WTC11 (cell line): ENCODE data around the gene PRRX1.

Experiments used
- NR1H2 ChIP-seq: sonication (generic); formaldehyde crosslinking; IDR thresholded peaks from 2 replicates; pipeline ENCODE4 v1.9.0; 2021; ENCODE audit warnings: mild to moderate bottlenecking, moderate library complexity, missing genetic modification reagents
- NR3C1 ChIP-seq: sonication (generic); formaldehyde crosslinking; conservative IDR thresholded peaks from 2 replicates; pipeline ENCODE4 v1.8.1; 2023; ENCODE audit warnings: low read depth, mild to moderate bottlenecking, missing genetic modification reagents
- SMAD3 ChIP-seq: sonication (generic); formaldehyde crosslinking; IDR thresholded peaks from 2 replicates; pipeline ENCODE4 v1.8.0; 2022; ENCODE audit warnings: missing genetic modification reagents, mild to moderate bottlenecking, borderline replicate concordance
- TEAD4 ChIP-seq: sonication (generic); formaldehyde crosslinking; IDR thresholded peaks from 2 replicates; pipeline ENCODE4 v1.8.0; 2022; ENCODE audit warnings: mild to moderate bottlenecking, missing genetic modification reagents
- ZNF232 ChIP-seq: sonication (generic); formaldehyde crosslinking; IDR thresholded peaks from 2 replicates; pipeline ENCODE4 v1.8.0; 2022; ENCODE audit warnings: mild to moderate bottlenecking, missing genetic modification reagents
- TF ChIP-seq, protein P1 (sequence below): fragments of 200-600 bp; IDR thresholded peaks from 2 replicates; pipeline ENCODE4 v1.8.0; 2022; ENCODE audit warnings: antibody characterized with exemption
- TF ChIP-seq, protein P2 (sequence below): sonication (generic); formaldehyde crosslinking; conservative IDR thresholded peaks from 2 replicates; pipeline ENCODE4 v1.8.1; 2022; ENCODE audit warnings: mild to moderate bottlenecking, missing genetic modification reagents

DNA sequence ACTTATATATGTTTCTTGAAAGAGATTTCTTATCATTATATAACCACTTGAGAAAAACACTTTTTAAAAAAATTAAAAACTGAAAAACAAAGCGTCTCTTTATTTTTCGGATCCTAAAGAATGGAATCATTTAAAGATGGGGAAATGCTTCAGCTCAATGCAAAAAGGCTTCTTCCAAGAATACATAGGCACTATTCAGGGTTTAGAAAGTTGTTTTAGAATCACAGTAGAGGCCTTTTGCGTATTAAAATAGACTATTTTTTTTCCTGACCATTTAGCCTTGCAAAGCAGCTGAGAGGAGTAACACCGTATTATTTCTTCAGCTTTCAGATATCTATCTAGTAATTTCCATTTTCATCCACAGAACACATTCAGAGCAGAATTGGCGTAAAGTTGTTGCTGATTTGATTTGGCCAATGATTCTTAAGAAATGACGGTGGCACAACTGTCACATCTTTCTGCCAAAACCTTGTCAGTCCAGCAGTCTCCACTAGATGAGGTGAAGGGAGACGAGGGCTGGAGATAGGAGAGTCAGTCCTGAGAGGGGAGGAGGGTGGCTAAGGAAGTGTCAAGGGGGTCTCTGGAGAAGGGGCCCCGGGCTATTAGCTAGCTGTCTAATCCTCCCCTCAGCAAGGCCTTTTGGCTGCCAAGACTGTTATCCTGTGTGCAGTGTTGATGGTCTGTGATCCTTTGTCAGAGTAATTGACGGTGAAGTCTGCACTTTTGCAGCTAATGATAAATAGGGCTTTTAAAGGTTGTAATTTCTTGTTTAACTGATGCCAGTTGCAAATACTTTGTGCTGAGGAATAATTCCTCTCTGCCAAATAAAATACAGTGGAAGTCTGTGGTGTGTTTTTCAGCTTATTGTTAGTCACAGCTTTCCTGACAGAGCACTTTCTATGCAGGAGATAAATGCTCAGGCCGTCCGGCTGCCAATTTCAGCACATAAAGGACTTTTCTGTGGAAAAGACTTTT is 34.7 kb downstream of the PRRX1 start:
- TF ChIP-seq ZNF232 (no peak), NR3C1 (CRISPR knock-in tag) (no peak), NR1H2 (no peak), TEAD4 (no peak), SMAD3 (no peak)
- TF ChIP-seq, protein P1, sequence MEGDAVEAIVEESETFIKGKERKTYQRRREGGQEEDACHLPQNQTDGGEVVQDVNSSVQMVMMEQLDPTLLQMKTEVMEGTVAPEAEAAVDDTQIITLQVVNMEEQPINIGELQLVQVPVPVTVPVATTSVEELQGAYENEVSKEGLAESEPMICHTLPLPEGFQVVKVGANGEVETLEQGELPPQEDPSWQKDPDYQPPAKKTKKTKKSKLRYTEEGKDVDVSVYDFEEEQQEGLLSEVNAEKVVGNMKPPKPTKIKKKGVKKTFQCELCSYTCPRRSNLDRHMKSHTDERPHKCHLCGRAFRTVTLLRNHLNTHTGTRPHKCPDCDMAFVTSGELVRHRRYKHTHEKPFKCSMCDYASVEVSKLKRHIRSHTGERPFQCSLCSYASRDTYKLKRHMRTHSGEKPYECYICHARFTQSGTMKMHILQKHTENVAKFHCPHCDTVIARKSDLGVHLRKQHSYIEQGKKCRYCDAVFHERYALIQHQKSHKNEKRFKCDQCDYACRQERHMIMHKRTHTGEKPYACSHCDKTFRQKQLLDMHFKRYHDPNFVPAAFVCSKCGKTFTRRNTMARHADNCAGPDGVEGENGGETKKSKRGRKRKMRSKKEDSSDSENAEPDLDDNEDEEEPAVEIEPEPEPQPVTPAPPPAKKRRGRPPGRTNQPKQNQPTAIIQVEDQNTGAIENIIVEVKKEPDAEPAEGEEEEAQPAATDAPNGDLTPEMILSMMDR: no peak
- TF ChIP-seq, protein P2, sequence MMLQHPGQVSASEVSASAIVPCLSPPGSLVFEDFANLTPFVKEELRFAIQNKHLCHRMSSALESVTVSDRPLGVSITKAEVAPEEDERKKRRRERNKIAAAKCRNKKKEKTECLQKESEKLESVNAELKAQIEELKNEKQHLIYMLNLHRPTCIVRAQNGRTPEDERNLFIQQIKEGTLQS (CRISPR knock-in tag): no peak
